Retina (tissue), 1 donor: ENCODE results near the gene ONECUT3.
A peak's percentile ranks its signal among the peaks of the same experiment; 100 is the strongest.
"Not testable (repeated sequence)": the region's sequence is repeated elsewhere in the genome, so short reads cannot be mapped to it uniquely, and the experiment has no call there.

ENCODE experiments used
- DNase-seq: peaks from one replicate; pipeline ENCODE4 v3.0.0-alpha.2; 2016

The ONECUT3 gene

GRCh38 chr19:1756705-1757465 lies 3.6 kb downstream of the ONECUT3 start:
- DNase-seq, result no peak

GRCh38 chr19:1757468-1758230 lies 4.3 kb downstream of the ONECUT3 start:
- DNase-seq, result no peak

DNA sequence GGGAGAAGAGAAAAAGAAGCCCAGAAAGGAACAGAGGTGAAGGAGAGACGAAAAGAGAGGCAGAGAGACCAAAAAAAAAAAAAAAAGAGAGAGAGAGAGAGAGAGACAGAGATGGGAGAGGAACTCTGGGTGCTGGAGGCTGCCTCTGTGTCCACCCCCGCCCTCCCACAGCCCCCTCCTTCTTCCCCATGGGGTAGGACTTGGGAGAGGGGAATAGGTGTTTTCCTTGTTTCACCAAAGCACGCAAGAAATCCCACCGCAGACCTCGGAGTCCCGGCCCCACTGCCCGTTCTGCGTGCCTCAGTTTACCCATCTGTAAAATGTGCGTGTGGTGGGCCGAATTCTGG lies 4.9 kb downstream of the ONECUT3 start:
- no peak for DNase-seq

- DNase-seq, result no peak
Measured at GRCh38 chr19:1758959-1759903, 5.9 kb downstream of the ONECUT3 start.

DNA sequence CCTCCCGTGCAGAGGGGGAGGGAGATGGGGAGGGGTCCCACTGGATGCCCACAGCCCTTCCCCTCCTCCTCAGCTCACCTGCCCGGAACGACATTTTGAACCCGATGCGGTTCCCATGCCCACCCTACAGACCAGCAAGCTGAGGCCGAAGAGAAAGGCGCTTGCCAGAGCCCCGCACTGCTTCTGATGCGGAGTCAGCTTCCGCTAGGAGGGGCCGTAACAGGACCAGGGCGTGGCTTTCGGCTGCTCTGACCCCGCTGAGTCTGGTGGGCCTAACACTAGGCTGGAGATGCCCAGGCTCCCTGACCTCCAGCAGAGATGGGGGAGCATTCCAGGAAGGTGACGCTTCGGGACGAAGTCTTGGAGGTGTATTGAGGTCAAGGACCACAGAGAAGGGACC lies 6.7 kb downstream of the ONECUT3 start:
- DNase-seq, result no peak

- DNase-seq, result not testable (repeated sequence)
Measured at GRCh38 chr19:1760786-1761527, 7.7 kb downstream of the ONECUT3 start.

- no peak for DNase-seq
Measured at GRCh38 chr19:1761528-1762242, 8.4 kb downstream of the ONECUT3 start.

DNA sequence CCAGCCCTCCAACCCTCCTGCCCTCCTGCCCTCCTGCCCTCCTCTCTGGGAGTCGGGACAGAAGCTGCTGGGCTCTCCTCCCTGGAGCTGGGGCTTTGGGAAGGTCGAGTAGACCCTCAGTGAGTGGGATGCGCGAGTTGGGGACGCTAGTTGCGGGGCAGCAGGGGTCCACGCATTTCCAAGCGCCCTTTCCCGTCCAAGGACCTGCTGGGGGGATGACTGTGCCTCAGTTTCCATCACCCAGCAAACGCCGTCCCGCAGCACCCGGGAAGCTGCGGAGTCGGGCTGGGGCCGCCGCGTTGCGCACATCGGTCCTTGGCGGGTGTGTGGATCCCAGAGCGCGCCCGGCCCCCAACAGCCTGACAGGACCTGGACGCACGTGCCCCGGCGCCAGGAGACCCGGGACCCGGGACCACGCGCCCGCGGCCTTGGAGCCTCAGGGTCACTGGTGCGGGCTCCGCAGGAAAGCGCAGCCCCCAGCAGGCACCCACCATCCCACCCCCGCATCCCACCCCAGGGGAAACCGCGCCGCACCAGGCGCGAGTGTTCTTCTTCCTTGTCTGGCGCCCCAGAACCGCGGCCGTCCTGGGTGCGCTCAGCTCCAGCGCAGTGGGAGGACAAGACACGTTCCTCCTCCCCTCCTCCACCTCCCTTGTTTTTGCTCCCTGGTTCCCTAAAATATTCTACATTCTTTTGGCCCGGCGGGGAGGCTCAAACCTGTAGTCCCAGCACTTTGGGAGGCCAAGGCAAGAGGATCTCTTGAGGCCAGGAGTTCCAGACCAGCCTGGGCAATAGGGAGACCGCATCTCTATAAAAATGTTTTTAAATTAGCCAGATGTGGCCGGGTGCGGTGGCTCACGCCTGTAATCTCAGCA lies 9.2 kb downstream of the ONECUT3 start:
- DNase-seq, result no peak

DNA sequence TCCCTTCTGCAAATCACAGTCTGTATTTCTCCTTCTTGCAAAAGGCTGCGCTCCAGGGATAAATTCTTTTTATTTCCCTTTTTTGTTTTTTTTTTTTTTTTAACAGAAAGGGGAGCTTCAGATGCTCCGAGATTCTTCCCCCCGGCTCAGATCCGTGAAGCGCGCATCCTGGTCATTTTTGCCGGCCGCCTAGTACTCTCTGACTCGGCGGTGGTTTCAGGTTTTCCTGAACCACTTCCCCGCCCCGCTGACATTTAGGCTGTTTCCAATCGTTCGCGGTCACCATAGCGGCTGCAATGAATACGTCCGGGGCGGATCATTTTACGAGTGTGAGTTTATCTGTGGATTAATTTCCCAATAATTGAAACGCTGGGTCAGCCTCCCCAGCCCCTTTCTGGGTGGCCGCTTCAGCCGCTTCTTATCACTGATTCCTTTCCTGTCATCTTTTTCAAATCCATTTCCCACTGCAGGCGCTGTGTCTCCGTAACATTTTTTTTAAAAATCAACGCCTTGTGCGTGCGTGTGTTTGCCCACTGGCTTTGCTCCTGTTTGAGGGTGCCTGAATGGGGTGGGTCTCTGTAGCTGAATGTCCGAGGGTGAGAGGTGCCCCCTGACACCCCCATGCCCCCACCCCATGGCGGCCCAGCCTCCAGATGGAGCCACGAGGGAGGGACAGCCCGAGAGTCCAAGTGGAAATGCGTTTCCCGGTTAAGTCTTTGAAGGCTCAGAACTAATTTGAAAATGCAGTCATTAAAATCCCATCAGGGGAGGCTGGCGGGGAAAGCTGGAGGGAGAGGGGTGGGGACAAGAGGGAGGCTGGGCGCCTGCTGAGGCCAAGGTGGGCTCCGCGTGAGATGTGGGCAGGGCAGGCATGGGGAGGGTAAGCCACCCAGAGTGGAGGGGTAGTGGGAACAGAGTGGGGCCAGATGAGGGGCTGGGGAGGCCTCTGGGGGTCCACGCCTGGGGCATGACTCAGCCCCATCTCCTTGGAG lies 10.6 kb downstream of the ONECUT3 start:
- DNase-seq, result no peak

- DNase-seq, result no peak
Measured at GRCh38 chr19:1764729-1765128, 11.4 kb downstream of the ONECUT3 start.

DNA sequence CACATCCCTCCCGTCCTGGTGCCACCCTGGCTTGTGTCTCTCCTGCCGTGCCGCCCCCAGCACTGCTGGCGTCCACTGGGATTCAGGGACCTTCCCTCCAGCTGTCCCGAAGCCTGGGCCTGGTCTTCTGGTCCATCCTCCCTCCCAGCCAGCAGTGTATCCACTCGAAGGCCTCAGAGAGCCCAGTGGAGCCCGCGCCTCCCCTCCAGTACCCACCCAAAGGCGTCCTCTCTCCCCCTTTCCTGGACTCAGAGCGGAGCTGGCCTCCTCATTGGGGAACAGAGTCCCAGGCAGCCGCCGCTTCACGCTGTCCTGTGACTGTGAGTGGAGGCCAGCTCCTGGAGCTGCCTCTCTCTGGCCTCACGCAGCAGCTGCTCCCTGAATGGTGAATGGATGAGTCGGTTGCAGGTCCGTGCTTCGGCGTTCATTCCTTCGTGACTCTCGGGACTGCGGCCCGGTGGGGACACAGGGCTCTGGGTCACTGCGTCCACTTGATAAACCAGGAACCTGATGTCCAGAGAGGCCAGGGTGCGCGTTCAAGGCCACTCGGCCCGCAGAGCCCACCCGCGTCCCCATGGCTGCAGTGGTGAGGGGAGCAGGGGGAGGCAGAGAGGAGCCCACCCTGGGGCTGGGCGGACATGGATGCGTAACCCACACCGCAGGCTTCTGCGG lies 12.1 kb downstream of the ONECUT3 start:
- DNase-seq, result peak; percentile 75

DNA sequence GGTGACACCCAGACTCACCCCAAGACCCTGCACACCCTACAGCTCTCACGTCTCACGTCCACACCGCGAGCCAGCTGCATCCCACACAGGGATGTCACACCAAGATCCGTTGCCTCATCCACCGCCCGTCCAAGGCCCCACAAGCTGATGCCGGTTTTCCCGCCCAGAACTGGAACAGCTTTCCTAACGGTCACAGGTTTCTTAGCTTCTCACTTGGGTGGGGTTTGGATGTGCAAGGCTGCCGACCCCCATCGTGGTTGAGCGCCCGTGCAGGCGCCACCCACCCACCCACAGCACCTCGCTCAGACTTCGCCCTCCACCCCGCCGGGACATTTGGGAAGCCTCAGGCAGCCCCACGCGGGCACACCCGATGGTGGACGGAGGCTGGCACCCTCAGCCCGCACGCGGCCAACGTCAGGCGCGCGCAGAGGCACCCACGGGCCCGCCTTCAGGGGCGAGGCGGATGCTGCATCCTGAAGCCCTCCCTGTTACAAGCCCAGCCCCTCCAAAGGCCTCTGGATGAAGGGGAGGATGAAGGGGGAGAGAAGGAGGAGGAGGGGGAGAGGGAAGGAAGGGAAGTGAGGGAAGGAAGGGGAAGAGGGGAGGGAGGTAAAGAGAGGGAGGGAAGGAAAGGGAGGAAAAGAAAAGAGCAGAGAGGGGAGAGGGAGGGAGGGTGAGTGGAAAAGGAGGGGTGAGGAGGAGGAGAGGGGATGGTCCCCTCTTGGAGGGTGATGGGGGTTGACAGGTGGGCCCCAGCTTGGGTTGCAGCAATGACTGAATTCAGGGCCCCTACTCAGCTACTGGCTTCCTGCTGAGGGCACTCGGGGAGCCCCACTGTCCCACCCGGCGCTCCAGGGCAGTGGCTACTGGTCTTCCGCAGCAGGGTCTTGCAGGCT lies 12.8 kb downstream of the ONECUT3 start:
- no peak for DNase-seq

GRCh38 chr19:1766800-1767352 lies 13.6 kb downstream of the ONECUT3 start:
- no peak for DNase-seq

- DNase-seq, result peak; percentile 85
Measured at GRCh38 chr19:1767464-1767933, 14.2 kb downstream of the ONECUT3 start.

- DNase-seq, result no peak
Measured at GRCh38 chr19:1768248-1768647, 14.9 kb downstream of the ONECUT3 start.

DNA sequence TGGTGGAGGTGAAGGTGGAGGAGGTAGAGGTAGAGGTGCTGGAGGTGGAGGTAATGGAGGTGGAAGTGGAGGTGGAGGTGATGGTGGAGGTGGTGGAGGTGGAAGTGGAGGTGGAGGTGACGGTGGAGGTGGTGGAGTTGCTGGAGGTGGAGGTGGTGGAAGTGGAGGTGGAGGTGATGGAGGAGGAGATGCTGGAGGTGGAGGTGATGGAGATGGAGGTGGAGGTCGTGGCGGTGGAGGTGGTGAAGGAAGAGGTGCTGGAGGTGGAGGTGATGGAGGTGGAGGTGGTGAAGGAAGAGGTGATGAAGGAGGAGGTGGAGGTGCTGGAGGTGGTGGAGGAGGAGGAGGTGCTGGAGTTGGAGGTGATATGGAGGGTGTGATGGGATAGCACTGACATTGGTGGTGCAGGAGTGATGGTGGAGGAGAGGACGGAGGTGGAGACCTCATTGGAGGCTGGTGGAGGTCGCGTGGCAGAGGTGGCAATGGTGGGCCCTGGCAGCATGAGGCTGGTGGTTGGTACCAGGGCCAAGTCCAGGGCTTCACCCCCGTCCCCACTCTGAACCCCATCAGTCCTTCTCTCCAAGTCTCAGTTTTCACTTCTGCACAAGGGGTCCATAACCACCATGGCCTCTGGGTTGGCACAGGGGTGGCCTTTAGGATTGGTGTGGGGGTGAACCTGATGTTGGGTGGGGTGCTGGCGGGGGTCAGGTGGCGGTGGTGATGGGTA lies 15.8 kb downstream of the ONECUT3 start:
- no peak for DNase-seq

DNA sequence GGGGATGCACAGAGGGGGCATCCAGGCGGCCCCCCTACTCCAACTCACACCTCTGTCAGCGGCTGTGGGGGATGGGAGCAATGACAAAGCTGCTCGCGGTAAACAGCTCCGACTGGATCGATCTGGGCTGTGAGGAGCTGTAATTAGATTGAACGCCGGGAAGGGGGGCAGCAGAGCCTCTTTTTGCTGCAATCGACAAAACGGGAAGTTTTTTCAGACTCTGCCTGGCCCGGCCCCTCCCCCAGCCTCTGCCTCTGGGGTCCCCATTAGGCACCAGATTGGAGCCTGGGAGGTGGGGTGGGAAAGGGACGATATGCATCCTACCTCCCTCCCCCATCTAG lies 16.3 kb downstream of the ONECUT3 start:
- DNase-seq, result no peak
